GM18499 (cell line): ENCODE data around the gene FTH1.
"Not testable (repeated sequence)": the region's sequence is repeated elsewhere in the genome, so short reads cannot be mapped to it uniquely, and the experiment has no call there.

Experiments
- ATAC-seq: cut with Tn5 transposase; IDR thresholded peaks from one replicate; pipeline ENCODE4 v1.9.1; 2021; ENCODE audit warnings: moderate number of reproducible peaks; ENCODE audit not compliant: insufficient read depth, unreplicated experiment

The FTH1 gene

GRCh38 chr11:61964666-61965271 is 2.7 kb downstream of the FTH1 start:
- not testable (repeated sequence) for ATAC-seq

- no peak for ATAC-seq
Measured at GRCh38 chr11:61964058-61964665, 3.3 kb downstream of the FTH1 start.

GRCh38 chr11:61963282-61964057 is 4.0 kb downstream of the FTH1 start:
- ATAC-seq: no peak

- no peak for ATAC-seq
Measured at GRCh38 chr11:61963016-61963281, 4.5 kb downstream of the FTH1 start.

GRCh38 chr11:61962213-61963015 is 5.0 kb downstream of the FTH1 start:
- ATAC-seq: no peak

GRCh38 chr11:61961570-61962212 is 5.7 kb downstream of the FTH1 start:
- ATAC-seq: no peak

GRCh38 chr11:61960532-61960931 is 6.9 kb downstream of the FTH1 start:
- ATAC-seq: no peak

GRCh38 chr11:61959678-61960077 is 7.8 kb downstream of the FTH1 start:
- ATAC-seq: no peak

- ATAC-seq: no peak
Measured at GRCh38 chr11:61959114-61959513, 8.3 kb downstream of the FTH1 start.

GRCh38 chr11:61958590-61958989 is 8.8 kb downstream of the FTH1 start:
- ATAC-seq: no peak

GRCh38 chr11:61957021-61957770 is 10.2 kb downstream of the FTH1 start:
- no peak for ATAC-seq

- ATAC-seq: no peak
Measured at GRCh38 chr11:61956191-61957020, 11.0 kb downstream of the FTH1 start.

- no peak for ATAC-seq
Measured at GRCh38 chr11:61955422-61956135, 11.9 kb downstream of the FTH1 start.

- no peak for ATAC-seq
Measured at GRCh38 chr11:61954851-61955421, 12.5 kb downstream of the FTH1 start.

- ATAC-seq: no peak
Measured at GRCh38 chr11:61954106-61954850, 13.2 kb downstream of the FTH1 start.

- ATAC-seq: not testable (repeated sequence)
Measured at GRCh38 chr11:61953632-61954031, 13.8 kb downstream of the FTH1 start.

- no peak for ATAC-seq
Measured at GRCh38 chr11:61952882-61953281, 14.6 kb downstream of the FTH1 start.
